Suprapubic skin (tissue), 3 donors: Measurements from ENCODE around the gene ZNF81.

Experiments
- CTCF ChIP-seq, 2 donors: fragments of 200-600 bp in 1 of 2; fragments of 450-650 bp in 1 of 2; sonication (generic) in 1 of 2; IDR thresholded peaks; one replicate each; pipeline ENCODE4 v1.5.1; 2016 to 2019; ENCODE audit warnings: antibody characterized with exemption in 2 of 2, mild to moderate bottlenecking in 1 of 2, moderate library complexity in 1 of 2
- POLR2A ChIP-seq, 2 donors: fragments of 450-650 bp; IDR thresholded peaks; one replicate each; pipeline ENCODE4 v1.6.1; 2017; ENCODE audit warnings: antibody characterized with exemption in 2 of 2, mild to moderate bottlenecking in 2 of 2, moderate library complexity in 2 of 2

GRCh38 chrX:47844117-47844516, 7.4 kb downstream of the ZNF81 start:
- TF ChIP-seq CTCF (IDR thresholded peaks at IDR 0.05) (no peak), POLR2A (IDR thresholded peaks at IDR 0.05) (no peak)
